Activated CD4-positive, alpha-beta T cell treated with anti-CD3 and anti-CD28 coated beads, Interleukin-2, Interleukin-6, amounts not matched to agents 100 ng/mL and 50 ng/mL, durations not matched to agents 16 hours and 8 hours (primary cell): ENCODE measurements around the gene PARP6.

ENCODE experiments used
- DNase-seq: peaks from one replicate; pipeline ENCODE4 v3.0.0-alpha.2; 2020

The PARP6 gene, protein sequence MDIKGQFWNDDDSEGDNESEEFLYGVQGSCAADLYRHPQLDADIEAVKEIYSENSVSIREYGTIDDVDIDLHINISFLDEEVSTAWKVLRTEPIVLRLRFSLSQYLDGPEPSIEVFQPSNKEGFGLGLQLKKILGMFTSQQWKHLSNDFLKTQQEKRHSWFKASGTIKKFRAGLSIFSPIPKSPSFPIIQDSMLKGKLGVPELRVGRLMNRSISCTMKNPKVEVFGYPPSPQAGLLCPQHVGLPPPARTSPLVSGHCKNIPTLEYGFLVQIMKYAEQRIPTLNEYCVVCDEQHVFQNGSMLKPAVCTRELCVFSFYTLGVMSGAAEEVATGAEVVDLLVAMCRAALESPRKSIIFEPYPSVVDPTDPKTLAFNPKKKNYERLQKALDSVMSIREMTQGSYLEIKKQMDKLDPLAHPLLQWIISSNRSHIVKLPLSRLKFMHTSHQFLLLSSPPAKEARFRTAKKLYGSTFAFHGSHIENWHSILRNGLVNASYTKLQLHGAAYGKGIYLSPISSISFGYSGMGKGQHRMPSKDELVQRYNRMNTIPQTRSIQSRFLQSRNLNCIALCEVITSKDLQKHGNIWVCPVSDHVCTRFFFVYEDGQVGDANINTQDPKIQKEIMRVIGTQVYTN

DNA sequence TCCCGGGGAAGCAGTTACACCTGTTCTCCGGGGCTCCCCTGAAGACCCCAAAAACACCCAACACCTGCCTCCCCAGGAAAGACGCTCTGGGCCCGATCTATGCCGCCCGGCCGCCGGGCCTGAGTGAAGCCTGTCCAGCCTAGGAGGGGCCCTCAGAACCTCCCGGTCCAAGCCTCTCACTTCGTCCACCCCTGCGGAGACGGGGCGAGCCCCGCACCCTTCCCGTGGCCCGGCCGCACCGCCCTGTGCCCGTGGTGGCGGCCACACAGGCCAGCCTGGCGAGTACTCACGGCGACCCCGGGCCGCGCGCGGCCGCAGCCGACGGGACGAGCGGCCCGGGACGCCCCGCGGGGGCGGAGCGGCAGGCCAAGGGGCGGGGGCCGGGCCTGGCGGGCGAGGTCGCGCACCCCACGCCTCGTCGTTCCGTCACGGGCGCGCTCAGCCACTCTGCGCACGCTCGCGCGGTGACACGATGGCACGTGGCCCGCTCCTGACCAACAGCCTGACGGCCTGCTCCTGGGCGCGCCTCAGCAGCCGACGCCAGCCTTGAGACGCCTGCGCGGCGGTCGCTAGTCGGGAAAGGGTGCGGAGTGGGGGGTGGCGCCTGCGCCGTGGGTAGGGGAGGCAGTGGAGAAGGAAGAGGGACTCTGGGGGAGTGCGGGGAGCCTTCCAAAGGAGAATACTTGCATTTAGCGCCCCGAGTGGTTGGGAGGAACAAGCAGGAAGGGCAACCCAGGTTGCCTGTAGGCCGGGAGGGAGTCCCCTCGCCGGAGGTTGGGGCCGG lies at the start of gene PARP6:
Gene PARP6, minus strand, starts transcription at position 342 of the 784 bp plus-strand sequence. CDS start 5,077 bp downstream, outside the sequence.
- peak; percentile 99 for DNase-seq

DNA sequence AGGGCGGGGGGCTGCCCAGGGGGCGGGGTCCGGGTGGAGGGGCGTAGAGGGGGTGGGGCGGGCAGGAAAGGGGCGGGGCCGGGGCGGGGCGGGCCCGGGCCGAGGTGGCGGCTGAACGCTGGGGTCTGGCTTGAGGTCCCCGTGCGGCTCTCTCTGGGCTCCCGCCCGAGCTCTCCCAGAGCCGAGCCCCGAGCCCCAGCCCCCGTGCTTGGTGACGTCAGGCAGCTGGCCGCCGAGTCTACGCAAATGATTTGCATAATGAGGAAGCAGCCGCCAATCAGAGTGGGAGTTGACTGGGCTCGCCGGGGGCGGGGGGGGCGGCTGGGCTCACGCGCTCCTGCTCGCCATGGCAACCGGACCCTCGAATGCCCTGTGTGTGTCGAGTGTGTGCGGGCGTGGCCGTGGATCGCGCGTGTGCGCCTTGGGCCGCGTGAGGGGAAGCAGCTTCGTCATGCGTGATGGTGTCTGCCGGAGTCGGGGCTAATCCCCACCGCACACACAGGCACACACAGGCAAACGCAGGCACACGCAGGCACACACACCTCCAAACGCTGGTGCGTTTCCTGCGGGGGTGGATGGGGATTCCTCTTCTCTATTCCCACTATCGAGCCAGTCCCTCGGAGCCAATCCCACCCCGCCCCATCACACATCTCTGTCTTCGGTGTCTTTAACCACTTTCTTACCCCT lies 47.8 kb upstream of the PARP6 start, which contains the start of gene CELF6:
Gene CELF6, minus strand, starts transcription at position 173 of the 687 bp plus-strand sequence. CDS start 283 bp downstream, outside the sequence.
- DNase-seq: peak; percentile 62

DNA sequence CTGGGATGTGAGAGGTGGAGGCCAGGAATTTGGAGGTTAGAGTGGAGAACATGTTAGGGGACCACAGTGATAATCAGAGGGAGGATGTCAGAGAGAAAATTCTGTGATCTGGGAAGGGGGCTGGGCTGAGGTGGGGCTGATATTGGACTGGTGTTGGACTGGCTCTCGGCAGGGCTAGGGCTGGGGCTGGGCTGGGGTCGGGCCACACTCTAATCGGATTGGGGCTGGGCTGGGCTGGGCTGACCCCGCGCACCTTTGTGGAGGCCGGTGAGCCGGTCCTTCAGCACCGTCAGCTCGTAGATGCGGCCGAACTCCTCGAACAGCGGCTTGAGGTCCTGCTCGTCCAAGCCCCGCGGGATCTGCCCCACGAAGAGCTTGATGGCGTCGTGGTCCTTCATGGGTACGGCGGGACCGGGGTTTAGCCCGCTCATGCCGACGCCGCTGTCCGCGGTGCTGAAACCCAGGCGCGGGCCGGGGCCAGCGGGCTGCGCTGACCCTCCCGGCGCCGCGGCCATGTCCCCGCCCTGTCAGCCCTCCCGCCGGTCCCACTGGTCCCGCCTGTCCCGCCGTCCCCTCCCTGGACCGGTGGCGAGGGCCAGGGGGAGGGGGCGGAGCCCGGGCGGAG lies 47.1 kb upstream of the PARP6 start:
- peak; percentile 36 for DNase-seq

DNA sequence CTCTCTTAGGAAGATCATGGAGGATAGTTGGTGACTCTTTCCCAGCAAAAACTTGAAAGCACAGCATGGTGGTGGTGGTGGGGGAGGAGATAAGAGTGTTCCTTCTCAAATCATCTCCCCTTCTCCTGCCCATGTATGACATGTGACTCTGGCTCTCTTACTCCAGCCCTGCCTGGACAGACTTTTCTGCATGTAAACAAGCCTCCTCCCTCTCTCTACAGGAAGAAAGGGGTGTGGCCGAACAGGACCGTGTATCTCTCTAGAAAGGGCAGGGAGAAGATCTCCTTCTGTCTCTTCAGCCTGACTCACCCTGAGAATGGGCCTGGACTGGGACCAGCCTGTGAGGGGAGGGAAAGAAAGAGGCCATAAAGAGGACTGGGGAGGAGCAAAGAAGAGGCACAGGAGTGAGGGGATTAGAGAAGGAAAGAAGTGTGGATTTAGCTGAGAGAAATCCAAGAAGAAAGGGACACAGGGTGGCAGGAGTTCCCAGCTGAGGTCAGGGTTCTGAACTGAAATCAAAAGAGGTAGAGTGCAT lies 46.1 kb upstream of the PARP6 start:
- DNase-seq: no peak

DNA sequence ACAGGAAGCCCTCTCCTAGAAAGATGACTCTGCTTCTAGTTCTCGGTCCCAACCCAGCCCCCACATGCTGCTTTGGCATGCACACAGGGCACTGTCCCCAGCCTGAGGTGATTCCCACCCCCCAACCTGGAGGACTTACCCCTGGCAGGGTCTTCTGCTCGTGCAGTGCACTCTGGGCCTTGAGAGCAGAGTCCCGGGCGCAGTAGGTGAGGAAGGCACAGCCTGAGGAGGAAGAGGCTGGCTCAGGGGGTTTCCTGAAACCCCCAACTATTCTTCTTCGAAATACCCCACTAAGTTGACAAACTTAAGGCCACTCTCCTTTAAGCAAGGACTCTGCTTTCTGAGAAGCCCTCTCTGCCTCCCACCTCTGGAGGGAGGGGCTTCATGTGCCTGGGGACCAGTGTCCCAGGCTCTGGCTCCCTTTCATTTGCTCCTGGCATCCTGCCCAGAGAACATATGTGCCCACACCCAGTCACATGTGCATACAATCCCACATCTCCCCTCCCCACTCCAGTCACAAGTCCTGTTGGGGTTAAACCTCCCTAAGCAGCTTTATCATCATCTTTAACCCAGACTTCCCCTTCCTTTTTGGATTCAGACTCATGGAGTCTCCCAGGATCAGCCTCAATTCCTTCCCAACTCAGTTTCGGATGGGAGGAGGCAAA lies 43.5 kb upstream of the PARP6 start:
- no peak for DNase-seq

DNA sequence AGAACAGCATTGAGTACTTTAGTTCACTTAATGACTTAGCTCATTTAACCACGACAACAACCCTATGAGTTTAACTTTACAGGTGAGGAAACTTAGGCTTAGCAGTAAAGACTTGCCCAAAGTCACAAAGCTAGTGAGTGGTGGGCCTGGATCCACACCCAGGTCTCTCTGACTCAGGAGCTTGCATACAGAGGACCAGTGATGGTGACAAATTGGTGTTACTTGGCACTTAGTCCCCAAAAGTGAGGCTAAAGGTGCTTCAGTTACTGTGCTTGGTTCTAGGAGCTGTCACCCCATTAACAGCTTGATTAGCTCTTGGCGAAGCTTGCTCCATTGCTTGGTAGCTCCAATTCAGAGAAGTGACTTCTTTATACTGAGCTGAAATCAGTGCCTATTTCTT lies 41.5 kb upstream of the PARP6 start:
- no peak for DNase-seq

DNA sequence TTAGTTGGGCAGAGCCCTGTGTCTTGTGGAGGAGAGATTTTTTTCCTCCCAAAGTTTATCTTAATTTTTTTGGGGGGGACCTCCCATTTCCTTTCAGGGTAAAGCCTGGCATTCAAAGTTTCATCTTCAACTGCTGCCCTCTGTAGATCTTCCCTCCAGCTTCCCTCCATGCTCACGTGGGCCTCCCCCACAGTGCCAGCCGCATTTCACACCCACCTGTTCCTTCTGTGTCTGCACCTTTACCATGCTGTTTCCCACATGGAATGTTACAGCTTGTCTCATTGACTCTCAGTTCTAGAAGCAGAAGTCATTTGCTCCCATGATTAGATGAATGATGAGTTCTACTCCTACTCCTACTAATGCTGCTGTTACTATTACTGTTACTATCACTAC lies 41.1 kb upstream of the PARP6 start:
- DNase-seq: no peak

DNA sequence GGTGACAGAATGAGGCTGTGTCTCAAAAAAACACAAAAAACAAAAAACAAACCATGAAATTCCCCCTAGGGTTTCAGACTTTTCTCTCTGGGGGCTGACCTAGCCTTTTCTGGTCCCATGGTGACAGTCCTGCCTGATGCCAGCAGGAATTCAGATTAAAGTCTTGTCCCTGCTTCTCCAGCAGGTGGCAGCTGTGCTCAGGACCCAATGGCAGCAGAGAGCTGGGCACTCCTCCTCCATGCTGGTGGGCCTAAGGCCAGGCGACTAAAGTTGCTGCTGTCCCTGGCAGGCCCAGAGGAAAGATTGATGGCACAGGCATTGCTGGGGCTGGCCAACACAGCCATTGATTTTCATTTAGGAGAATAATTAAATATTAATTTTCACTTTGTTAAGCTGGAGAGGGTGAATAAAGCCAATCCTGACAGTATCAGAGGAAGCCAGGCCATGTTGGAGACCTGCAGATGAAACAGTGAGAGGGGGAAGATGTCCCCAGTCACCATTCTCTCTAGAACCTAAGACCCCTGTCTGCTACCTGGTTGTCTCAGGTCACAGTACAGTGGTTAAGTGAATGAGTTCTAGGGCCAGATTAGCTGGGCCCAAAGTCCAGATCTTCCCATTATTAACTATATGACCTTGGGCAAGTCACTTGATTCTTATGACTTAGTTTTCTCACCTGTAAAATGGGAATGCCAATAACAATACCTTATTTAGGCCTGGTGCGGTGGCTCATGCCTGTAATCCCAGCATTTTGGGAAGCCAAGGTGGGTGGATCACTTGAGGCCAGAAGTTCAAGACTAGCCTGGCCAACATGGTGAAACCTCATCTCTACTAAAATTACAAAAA lies 40.5 kb upstream of the PARP6 start:
- DNase-seq: peak; percentile 76

DNA sequence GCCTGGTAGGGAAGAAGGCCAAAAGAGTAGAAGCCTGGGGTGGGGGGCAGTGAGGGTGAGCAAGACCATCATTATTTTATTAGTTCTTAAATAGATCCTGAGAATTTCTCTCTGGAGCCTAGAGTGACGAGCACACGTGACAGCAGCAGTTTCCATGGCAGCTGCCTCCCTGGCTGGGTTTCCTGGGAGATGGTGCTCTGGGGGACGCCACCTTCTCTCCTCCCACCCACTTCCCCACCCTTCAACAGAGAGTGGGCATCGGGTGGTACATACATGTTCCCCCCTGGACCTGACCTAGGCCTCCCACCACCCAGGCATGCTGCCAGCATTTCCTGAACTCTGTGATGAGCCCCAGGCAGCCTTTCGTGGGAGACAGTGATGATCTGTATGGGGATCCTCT lies 34.7 kb upstream of the PARP6 start:
- DNase-seq: no peak

DNA sequence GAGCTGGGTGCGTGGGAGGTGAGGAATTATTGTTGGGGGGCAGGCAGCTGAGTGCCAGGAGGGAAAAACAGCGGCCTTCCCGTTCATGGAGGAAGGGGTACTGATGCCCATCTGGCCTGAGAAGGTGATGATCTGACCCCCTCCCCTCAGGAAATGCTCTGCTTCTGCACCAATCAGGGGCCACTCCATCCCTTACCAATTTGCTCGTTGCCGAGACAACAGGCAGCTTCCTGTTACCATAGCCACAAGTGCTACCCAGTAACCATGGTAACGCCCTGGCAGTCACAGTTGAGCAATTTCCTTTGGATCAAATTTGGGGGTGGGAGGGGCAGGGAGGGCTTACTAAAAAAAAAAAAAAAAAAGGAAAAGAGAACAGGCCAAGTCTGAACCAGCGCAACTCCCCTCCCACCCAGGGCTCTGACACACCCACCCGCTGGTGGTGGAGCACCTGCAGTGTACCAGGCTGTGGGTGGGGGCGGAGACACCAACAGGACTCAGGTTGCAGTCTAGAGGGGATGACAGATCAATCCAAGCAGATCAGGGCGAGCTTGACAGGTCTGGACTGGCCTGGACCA lies 33.9 kb upstream of the PARP6 start:
- peak; percentile 70 for DNase-seq

DNA sequence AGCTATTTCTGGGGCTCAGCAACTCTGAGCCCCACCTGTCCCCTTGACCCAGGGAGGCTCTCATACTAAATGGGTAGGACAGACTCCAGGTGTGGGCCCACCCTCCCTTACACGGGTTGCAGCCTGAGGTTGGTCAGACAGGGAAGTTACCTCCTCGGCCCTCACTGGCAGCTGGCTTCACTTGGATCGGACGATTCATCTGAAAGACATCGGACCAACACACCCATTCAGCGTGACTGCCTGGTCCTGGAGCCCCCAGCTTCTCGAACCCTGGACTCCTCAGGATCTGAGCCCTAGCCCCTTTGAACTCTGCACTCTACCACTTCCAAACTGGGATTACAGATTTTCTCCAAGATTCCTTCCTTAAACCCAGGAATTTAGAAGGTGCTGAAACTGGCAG lies 32.2 kb upstream of the PARP6 start:
- no peak for DNase-seq

DNA sequence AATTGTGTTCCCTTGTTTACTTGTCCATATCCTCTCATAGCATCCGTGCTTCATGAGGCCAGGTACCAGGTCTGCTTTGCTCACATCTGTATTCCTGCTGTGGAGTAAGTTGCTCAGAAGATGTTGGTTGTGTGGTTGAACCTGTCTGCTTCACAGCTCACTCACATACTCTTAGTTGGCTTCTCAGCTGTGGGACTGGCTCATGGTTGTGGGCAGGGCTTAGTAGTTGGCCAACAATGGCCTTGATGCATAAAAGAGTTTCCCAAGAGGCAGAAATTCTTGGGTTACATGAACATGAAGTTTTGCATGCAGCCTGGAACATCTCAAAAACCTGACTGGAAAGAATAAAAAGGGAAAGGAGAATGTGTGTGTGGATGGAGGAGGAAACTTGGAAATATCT lies 30.6 kb upstream of the PARP6 start:
- DNase-seq: no peak

DNA sequence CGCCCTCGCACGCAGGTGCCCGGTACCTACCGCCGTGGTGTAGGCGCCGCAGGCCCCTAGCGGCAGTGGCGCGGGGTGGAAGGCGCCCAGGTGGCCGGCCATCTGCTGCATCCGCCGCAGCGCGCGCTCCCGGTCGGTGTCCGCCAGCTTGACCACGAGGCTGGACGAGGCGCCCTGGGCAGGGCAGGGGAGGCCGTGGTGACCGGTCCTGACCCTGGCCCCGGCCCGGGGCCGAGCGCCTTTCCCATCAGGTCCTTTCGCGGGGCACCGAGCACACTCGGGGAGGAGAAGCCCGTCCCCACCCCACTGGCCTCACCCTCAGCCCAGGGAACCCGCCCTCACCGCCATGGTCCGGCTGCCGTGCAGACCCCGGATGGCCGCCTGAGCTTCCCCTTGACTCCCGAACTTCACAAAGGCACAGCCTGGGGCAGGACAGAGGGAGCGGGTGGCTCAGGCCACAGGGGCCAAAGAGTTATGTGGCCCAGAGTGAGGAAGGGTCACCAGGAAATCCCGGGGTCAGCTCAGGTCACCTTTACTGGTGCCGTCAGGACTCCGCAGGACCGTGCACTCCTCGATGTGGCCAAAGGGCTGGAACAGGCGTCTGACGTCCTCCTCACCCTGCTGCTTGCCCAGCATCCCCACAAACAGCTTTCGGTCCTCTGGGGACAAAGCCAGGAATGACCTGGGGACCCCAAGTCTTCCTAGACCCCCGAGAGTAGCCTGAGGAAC lies 17.4 kb upstream of the PARP6 start:
- no peak for DNase-seq

DNA sequence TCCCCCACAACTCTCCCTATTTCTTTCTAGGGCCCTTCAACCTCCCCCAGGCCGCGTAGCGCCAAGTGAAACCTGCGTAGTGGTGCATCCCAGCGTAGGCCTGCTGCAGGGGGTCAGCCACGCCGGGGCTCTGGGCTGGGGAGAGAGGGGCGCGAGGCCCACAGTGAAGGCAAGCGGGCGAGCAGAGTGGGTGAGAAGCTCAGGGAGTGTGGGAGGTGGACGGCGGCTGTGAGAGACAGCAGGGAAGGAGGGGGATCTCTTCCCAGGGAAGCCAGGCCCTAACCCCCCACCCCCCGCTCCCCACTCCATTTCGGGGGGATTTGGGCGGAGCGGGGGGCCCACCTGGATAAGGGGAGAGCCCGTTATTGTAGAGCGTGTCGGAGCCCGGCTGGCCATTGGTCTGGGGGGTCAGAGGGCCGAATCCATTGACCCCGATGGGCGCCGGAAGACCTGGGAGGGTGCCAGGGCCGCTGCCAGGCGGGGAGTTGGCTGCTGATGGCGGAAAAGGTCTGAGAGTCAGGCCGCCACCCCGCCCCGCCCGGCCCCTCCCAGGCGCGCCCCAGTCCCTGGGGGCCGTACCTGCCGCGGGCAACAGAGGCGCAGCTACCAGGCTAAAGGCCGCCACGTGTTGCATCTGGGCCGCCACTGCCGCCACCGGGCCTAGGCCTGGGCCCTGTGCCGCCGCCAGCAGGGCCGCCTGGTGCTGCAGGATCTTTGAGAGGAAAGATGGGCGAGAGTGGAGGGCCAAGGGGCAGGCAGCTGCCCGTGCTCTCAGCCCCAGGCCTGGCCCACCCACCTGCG lies 16.6 kb upstream of the PARP6 start:
- DNase-seq: no peak

DNA sequence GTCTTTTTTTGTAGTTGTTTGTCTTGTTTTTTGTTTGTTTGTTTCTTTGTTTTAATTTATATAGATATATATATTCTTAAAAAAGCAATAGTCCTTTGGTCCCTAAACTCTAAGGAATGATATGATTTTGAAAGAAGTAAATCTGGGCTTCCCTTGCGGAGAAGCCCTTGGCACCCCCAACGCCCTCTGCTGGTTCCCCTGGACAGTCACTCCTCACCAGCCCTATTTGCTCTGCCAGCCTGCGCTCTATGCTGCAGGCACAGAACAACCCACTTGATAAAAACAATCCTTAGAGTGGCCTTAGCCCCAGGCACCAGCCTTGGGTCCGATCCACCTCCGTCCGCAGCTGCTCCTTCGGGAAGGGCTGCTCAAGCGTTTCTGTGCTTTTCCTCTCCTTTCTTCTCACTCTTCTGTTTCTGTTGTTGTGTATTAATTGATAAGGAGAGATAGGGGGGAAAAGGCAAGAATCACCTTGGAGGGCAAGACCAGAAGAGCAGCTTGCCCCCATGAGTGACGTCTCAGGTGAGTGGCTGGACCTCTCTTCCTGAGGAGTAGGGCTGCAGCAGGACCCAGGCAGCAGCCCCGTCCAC lies 13.7 kb upstream of the PARP6 start:
- peak; percentile 44 for DNase-seq

DNA sequence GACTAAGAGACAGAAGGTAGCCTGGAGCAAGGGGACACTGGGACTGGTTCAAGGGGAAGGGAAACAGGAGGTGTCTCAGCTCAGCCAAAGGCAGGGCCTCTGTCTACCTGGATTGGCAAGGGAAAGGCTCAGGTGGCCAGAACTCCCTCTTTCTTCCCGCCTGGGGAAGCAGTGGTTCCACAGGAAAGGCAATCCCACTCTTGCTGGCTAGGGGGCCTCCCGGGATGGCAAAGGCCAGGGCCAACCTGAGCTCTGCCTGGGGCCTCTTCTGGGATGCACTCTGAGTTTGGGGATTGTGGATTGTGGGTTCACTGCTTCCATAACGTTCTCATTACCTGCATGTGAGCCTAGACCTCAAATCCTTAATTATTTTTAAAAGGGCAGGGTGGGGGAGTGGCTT lies 13.0 kb upstream of the PARP6 start:
- no peak for DNase-seq

DNA sequence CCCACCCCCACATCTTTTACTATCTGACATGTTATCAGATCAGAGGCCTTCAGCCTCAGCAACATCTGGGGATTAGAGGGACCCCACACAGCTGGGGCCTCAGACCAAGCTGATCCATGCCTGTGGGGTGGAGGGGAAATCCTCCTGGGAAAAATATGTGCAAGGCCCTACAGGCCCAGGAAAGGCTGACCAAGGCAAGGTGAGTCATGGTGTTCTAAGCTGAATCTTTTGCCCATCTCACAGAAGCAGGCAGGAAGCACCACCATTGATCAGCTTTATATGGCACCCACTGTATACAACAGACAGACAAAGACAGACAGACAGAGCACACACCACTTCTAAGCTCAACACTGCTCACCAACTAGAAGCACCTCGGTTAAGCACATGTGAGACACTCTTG lies 12.4 kb upstream of the PARP6 start:
- no peak for DNase-seq

DNA sequence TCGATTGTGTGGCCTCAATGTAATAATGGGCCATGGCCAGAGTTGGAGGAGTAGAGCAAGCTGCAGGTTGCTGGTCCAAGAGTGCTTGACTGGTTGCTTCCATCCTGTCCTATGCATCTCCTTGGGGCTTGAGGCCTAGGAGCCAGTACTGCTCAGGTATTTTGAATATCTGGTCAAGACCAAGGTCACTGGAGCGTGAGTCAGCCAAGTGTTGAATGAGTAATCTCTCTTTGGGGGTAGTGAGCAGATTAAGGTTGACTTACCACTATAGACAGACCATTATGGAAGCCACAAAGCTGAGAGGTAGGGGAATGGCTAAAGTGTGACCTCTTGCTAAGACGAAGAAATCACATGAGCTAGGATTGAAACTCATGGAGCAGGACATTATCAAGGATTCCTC lies 9.4 kb upstream of the PARP6 start:
- DNase-seq: no peak
